ENCODE results near the gene SEZ6. TPM values are rescaled to one million over a fixed set of nuclear protein-coding genes. Genes with fewer than 3 reads are reported as not detected.
A peak's percentile ranks its signal among the peaks of the same experiment; 100 is the strongest.

SEZ6 gene
- total and polyA plus RNA-seq, 10 of the 15 experiments (the other 5 are each of a cell fraction or from before 2014, with no cell fraction given): 0.05 to 0.87 (median 0.17) TPM; not detected in 4

GRCh38 chr17:28951428-28951990 is 54.3 kb downstream of the SEZ6 start, which contains the start of gene PHF12 (continued):
- no peak for TF ChIP-seq MLLT1 (IDR thresholded peaks at IDR 0.05)
- TF ChIP-seq POU2F2 (IDR thresholded peaks at IDR 0.05; ENCODE audit: borderline replicate concordance, low read depth, low read length): no peak
- peak; percentile 52; the same call in 1 of the 2 replicates for TF ChIP-seq PML (IDR thresholded peaks at IDR 0.05; ENCODE audit: low read length)
- TF ChIP-seq EZH2 (IDR thresholded peaks at IDR 0.05; ENCODE audit: borderline replicate concordance, control insufficient read depth, low read depth, low read length): no peak
- TF ChIP-seq ZBED1 (IDR thresholded peaks at IDR 0.05; ENCODE audit: borderline replicate concordance): no peak
- no peak for TF ChIP-seq RFX5 (IDR thresholded peaks at IDR 0.05; ENCODE audit: low read depth, low read length)
- TF ChIP-seq, protein P1, sequence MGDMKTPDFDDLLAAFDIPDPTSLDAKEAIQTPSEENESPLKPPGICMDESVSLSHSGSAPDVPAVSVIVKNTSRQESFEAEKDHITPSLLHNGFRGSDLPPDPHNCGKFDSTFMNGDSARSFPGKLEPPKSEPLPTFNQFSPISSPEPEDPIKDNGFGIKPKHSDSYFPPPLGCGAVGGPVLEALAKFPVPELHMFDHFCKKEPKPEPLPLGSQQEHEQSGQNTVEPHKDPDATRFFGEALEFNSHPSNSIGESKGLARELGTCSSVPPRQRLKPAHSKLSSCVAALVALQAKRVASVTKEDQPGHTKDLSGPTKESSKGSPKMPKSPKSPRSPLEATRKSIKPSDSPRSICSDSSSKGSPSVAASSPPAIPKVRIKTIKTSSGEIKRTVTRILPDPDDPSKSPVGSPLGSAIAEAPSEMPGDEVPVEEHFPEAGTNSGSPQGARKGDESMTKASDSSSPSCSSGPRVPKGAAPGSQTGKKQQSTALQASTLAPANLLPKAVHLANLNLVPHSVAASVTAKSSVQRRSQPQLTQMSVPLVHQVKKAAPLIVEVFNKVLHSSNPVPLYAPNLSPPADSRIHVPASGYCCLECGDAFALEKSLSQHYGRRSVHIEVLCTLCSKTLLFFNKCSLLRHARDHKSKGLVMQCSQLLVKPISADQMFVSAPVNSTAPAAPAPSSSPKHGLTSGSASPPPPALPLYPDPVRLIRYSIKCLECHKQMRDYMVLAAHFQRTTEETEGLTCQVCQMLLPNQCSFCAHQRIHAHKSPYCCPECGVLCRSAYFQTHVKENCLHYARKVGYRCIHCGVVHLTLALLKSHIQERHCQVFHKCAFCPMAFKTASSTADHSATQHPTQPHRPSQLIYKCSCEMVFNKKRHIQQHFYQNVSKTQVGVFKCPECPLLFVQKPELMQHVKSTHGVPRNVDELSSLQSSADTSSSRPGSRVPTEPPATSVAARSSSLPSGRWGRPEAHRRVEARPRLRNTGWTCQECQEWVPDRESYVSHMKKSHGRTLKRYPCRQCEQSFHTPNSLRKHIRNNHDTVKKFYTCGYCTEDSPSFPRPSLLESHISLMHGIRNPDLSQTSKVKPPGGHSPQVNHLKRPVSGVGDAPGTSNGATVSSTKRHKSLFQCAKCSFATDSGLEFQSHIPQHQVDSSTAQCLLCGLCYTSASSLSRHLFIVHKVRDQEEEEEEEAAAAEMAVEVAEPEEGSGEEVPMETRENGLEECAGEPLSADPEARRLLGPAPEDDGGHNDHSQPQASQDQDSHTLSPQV (IDR thresholded peaks at IDR 0.05): no peak
- 0 out of 2 replicates have a peak, but pooled peaks have one; percentile 28 for TF ChIP-seq DPF2 (IDR thresholded peaks at IDR 0.05)
- 0 out of 2 replicates have a peak, but pooled peaks have one; percentile 34 for TF ChIP-seq STAT1 (conservative IDR thresholded peaks at IDR 0.05)
- 0 out of 2 replicates have a peak, but pooled peaks have one; percentile 98 for TF ChIP-seq YY1 (IDR thresholded peaks at IDR 0.05; ENCODE audit: low read depth, low read length)
- peak; percentile 22; the same call in 1 of the 2 replicates for TF ChIP-seq SPI1 (IDR thresholded peaks at IDR 0.05; ENCODE audit: borderline replicate concordance, insufficient read depth, low read depth, low read length)
- TF ChIP-seq FOXM1 (IDR thresholded peaks at IDR 0.05; ENCODE audit: low read depth, low read length): no peak
- no peak for TF ChIP-seq RBBP5 (conservative IDR thresholded peaks at IDR 0.05)
- TF ChIP-seq KLF5 (IDR thresholded peaks at IDR 0.05; ENCODE audit: partially characterized antibody): peak; percentile 24
- TF ChIP-seq CBFB (IDR thresholded peaks at IDR 0.05; ENCODE audit: low read depth): no peak
- TF ChIP-seq KDM1A (IDR thresholded peaks at IDR 0.05; ENCODE audit: borderline replicate concordance): no peak
- TF ChIP-seq, protein P2, sequence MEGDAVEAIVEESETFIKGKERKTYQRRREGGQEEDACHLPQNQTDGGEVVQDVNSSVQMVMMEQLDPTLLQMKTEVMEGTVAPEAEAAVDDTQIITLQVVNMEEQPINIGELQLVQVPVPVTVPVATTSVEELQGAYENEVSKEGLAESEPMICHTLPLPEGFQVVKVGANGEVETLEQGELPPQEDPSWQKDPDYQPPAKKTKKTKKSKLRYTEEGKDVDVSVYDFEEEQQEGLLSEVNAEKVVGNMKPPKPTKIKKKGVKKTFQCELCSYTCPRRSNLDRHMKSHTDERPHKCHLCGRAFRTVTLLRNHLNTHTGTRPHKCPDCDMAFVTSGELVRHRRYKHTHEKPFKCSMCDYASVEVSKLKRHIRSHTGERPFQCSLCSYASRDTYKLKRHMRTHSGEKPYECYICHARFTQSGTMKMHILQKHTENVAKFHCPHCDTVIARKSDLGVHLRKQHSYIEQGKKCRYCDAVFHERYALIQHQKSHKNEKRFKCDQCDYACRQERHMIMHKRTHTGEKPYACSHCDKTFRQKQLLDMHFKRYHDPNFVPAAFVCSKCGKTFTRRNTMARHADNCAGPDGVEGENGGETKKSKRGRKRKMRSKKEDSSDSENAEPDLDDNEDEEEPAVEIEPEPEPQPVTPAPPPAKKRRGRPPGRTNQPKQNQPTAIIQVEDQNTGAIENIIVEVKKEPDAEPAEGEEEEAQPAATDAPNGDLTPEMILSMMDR (IDR thresholded peaks at IDR 0.05 in 2 of 3, conservative IDR thresholded peaks at IDR 0.05 in 1 of 3; ENCODE audit: control insufficient read depth in 2 of 3, extremely low read depth in 1 of 3, insufficient read depth in 1 of 3, low read depth in 3 of 3, low read length in 3 of 3): no peak
- no peak for TF ChIP-seq HDAC6 (IDR thresholded peaks at IDR 0.05; ENCODE audit: unreplicated experiment)
- TF ChIP-seq CBX5 (IDR thresholded peaks at IDR 0.05; ENCODE audit: low read depth): no peak
- TF ChIP-seq PBX3 (IDR thresholded peaks at IDR 0.05; ENCODE audit: insufficient replicate concordance, low read depth, low read length): no peak
- TF ChIP-seq MYC (IDR thresholded peaks at IDR 0.05; ENCODE audit: insufficient read depth, insufficient read length, insufficient replicate concordance, low read length, severe bottlenecking): no peak
- peak; percentile 76 for TF ChIP-seq NFYB (IDR thresholded peaks at IDR 0.05; ENCODE audit: insufficient read depth, low read depth, low read length)

Data from GM12878 (cell line).